ENCODE results near the gene COL17A1. TPM values are rescaled to one million over a fixed set of nuclear protein-coding genes. Genes with fewer than 3 reads are reported as not detected.

Gene COL17A1
- total RNA-seq, 1 donor from 2014 or later = 4.2 TPM

DNA sequence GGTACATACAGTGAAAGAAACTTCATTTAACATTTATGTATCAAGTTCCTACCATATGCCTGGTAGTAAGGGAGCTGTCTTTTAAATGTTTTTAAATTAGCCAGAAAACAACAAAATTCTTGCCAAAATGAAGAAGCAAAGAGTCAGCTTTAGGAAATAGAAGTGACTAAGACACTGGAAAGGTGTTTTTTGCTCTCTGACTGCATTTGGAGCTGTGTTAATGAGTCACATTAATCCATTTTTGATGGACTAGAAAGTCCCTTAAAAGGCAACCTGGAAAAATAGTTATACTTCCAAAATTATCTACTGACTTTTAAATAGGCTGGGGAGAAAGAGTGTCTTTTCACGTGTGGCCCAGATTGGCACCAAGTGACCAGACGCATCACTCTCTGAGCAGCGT is 3.9 kb upstream of the COL17A1 start:
- no peak for DNase-seq (ENCODE audit: low spot score)
- H3K36me3 Mint-ChIP-seq (ENCODE audit: low read depth, unreplicated experiment) = no peaks in the 10 kb centered on the region
- H3K4me3 Mint-ChIP-seq (ENCODE audit: unreplicated experiment) = no peak overlapping the region
- H3K27me3 Mint-ChIP-seq (ENCODE audit: unreplicated experiment) = peaks cover 4% of the 10 kb centered on the region
- H3K9me3 Mint-ChIP-seq (ENCODE audit: unreplicated experiment) = no peaks in the 10 kb centered on the region
- TF ChIP-seq, protein P1, sequence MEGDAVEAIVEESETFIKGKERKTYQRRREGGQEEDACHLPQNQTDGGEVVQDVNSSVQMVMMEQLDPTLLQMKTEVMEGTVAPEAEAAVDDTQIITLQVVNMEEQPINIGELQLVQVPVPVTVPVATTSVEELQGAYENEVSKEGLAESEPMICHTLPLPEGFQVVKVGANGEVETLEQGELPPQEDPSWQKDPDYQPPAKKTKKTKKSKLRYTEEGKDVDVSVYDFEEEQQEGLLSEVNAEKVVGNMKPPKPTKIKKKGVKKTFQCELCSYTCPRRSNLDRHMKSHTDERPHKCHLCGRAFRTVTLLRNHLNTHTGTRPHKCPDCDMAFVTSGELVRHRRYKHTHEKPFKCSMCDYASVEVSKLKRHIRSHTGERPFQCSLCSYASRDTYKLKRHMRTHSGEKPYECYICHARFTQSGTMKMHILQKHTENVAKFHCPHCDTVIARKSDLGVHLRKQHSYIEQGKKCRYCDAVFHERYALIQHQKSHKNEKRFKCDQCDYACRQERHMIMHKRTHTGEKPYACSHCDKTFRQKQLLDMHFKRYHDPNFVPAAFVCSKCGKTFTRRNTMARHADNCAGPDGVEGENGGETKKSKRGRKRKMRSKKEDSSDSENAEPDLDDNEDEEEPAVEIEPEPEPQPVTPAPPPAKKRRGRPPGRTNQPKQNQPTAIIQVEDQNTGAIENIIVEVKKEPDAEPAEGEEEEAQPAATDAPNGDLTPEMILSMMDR (IDR thresholded peaks at IDR 0.05; ENCODE audit: unreplicated experiment) = no peak
- H3K27ac Mint-ChIP-seq (ENCODE audit: unreplicated experiment) = no peak overlapping the region
- peaks cover 16% of the 10 kb centered on the region for H3K4me1 Mint-ChIP-seq (ENCODE audit: unreplicated experiment)

- DNase-seq (ENCODE audit: low spot score) = no peak
- TF ChIP-seq, protein P1 (IDR thresholded peaks at IDR 0.05; ENCODE audit: unreplicated experiment) = no peak
- no peaks in the 10 kb centered on the region for H3K36me3 Mint-ChIP-seq (ENCODE audit: low read depth, unreplicated experiment)
- H3K9me3 Mint-ChIP-seq (ENCODE audit: unreplicated experiment) = no peaks in the 10 kb centered on the region
- H3K27ac Mint-ChIP-seq (ENCODE audit: unreplicated experiment) = no peak overlapping the region
- peaks cover 4% of the 10 kb centered on the region for H3K27me3 Mint-ChIP-seq (ENCODE audit: unreplicated experiment)
- H3K4me3 Mint-ChIP-seq (ENCODE audit: unreplicated experiment) = no peak overlapping the region
- peaks cover 16% of the 10 kb centered on the region for H3K4me1 Mint-ChIP-seq (ENCODE audit: unreplicated experiment)
These were observed 2.6 kb upstream of the COL17A1 start for GRCh38 chr10:104088239-104088638.

GRCh38 chr10:104084482-104085142 is 1.1 kb downstream of the COL17A1 start:
- Mint-ChIP-seq H3K27me3 (ENCODE audit: unreplicated experiment) (peaks cover 4% of the 10 kb centered on the region), H3K4me3 (ENCODE audit: unreplicated experiment) (no peak overlapping the region), H3K27ac (ENCODE audit: unreplicated experiment) (no peak overlapping the region), H3K36me3 (ENCODE audit: low read depth, unreplicated experiment) (no peaks in the 10 kb centered on the region), H3K9me3 (ENCODE audit: unreplicated experiment) (no peaks in the 10 kb centered on the region), H3K4me1 (ENCODE audit: unreplicated experiment) (peaks cover 16% of the 10 kb centered on the region)
- DNase-seq (ENCODE audit: low spot score) = no peak
- TF ChIP-seq, protein P1 (IDR thresholded peaks at IDR 0.05; ENCODE audit: unreplicated experiment) = no peak

GRCh38 chr10:104081998-104082397 is 3.7 kb downstream of the COL17A1 start:
- Mint-ChIP-seq H3K27ac (ENCODE audit: unreplicated experiment) (no peak overlapping the region), H3K36me3 (ENCODE audit: low read depth, unreplicated experiment) (no peaks in the 10 kb centered on the region), H3K27me3 (ENCODE audit: unreplicated experiment) (no peaks in the 10 kb centered on the region), H3K9me3 (ENCODE audit: unreplicated experiment) (no peaks in the 10 kb centered on the region), H3K4me3 (ENCODE audit: unreplicated experiment) (no peak overlapping the region), H3K4me1 (ENCODE audit: unreplicated experiment) (peaks cover 16% of the 10 kb centered on the region)
- TF ChIP-seq, protein P1 (IDR thresholded peaks at IDR 0.05; ENCODE audit: unreplicated experiment) = no peak
- DNase-seq (ENCODE audit: low spot score) = no peak

DNA sequence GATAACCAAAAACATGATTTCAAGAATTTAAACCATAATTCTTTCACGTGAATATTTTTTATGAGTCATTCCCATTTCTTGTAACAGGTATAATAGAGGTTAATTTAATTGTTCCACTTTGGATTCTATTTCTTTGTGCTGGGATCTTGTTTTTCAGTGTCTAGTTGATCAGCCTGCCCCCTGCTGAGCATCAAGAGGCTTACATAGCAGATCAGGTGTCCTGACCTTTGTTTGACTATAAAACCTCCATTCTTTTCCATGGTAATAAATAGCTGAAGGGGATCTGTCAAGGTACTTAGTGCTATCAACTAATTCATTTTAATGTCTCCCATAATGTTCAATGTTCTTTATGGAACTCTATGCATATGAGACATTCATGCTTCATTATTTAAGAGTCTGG is 4.9 kb downstream of the COL17A1 start:
- Mint-ChIP-seq H3K9me3 (ENCODE audit: unreplicated experiment) (no peaks in the 10 kb centered on the region), H3K4me1 (ENCODE audit: unreplicated experiment) (peaks cover 8% of the 10 kb centered on the region), H3K27me3 (ENCODE audit: unreplicated experiment) (no peaks in the 10 kb centered on the region), H3K36me3 (ENCODE audit: low read depth, unreplicated experiment) (no peaks in the 10 kb centered on the region), H3K27ac (ENCODE audit: unreplicated experiment) (no peak overlapping the region), H3K4me3 (ENCODE audit: unreplicated experiment) (no peak overlapping the region)
- DNase-seq (ENCODE audit: low spot score) = no peak
- TF ChIP-seq, protein P1 (IDR thresholded peaks at IDR 0.05; ENCODE audit: unreplicated experiment) = peak; percentile 32
